ENCODE measurements around the gene PCDH1.
A peak's percentile ranks its signal among the peaks of the same experiment; 100 is the strongest.

The PCDH1 gene

GRCh38 chr5:141815051-141815795 lies 63.0 kb downstream of the PCDH1 start:
- H3K9me3 ChIP-seq (ENCODE audit: control insufficient read depth in 2 of 2, low read length in 2 of 2), result no peaks in the 10 kb centered on the region
- H3K27me3 ChIP-seq (ENCODE audit: control insufficient read depth in 1 of 2, insufficient read depth in 2 of 2, low read length in 2 of 2), result peaks cover 21 to 27% of the 10 kb centered on the region in 2 donors
- no peak overlapping the region for H3K9ac ChIP-seq (ENCODE audit: low read length in 2 of 2)
- peaks cover 2% of the 10 kb centered on the region for H3K4me1 ChIP-seq (ENCODE audit: control insufficient read depth, insufficient read depth, low read length)
- H3K27ac ChIP-seq (ENCODE audit: low read length), result no peak overlapping the region
- H3K36me3 ChIP-seq (ENCODE audit: control insufficient read depth in 2 of 2, insufficient read depth in 2 of 2, low read length in 2 of 2), result no peaks in the 10 kb centered on the region
- H3K4me3 ChIP-seq (ENCODE audit: low read length in 2 of 2), result no peak overlapping the region

GRCh38 chr5:141814064-141814964 lies 63.9 kb downstream of the PCDH1 start:
- Histone ChIP-seq H3K27me3 (ENCODE audit: control insufficient read depth in 1 of 2, insufficient read depth in 2 of 2, low read length in 2 of 2) (peaks cover 23 to 24% of the 10 kb centered on the region in 2 donors), H3K9me3 (ENCODE audit: control insufficient read depth in 2 of 2, low read length in 2 of 2) (no peaks in the 10 kb centered on the region), H3K36me3 (ENCODE audit: control insufficient read depth in 2 of 2, insufficient read depth in 2 of 2, low read length in 2 of 2) (no peaks in the 10 kb centered on the region), H3K4me3 (ENCODE audit: low read length in 2 of 2) (no peak overlapping the region), H3K27ac (ENCODE audit: low read length) (no peak overlapping the region), H3K4me1 (ENCODE audit: control insufficient read depth, insufficient read depth, low read length) (peaks cover 2% of the 10 kb centered on the region), H3K9ac (ENCODE audit: low read length in 2 of 2) (no peak overlapping the region)

DNA sequence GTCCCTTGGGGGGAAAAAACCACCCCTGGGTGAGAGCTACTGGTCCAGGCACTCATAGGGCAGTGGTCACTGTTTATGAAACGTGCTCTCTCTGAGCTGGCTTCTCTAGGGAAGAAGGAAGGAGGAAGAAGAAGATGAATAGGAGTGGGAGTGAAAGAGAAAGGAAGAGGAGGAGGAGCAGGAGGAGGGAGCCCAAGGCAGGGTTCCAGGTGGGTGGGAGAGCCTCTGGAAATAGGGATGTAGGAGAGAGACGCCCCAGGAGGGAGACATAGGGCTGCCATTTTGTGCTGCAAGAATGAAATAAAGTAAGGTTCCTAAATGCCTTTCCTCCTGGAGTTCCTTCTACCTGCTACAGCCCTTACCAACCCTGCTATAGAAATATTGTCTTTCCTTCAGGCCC lies 65.7 kb downstream of the PCDH1 start:
- Histone ChIP-seq H3K9me3 (ENCODE audit: control insufficient read depth in 2 of 2, low read length in 2 of 2) (no peaks in the 10 kb centered on the region), H3K9ac (ENCODE audit: low read length in 2 of 2) (no peak overlapping the region), H3K36me3 (ENCODE audit: control insufficient read depth in 2 of 2, insufficient read depth in 2 of 2, low read length in 2 of 2) (no peaks in the 10 kb centered on the region), H3K27me3 (ENCODE audit: control insufficient read depth in 1 of 2, insufficient read depth in 2 of 2, low read length in 2 of 2) (peaks cover 25 to 31% of the 10 kb centered on the region in 2 donors), H3K27ac (ENCODE audit: low read length) (no peak overlapping the region), H3K4me3 (ENCODE audit: low read length in 2 of 2) (no peak overlapping the region), H3K4me1 (ENCODE audit: control insufficient read depth, insufficient read depth, low read length) (peaks cover 2% of the 10 kb centered on the region)

DNA sequence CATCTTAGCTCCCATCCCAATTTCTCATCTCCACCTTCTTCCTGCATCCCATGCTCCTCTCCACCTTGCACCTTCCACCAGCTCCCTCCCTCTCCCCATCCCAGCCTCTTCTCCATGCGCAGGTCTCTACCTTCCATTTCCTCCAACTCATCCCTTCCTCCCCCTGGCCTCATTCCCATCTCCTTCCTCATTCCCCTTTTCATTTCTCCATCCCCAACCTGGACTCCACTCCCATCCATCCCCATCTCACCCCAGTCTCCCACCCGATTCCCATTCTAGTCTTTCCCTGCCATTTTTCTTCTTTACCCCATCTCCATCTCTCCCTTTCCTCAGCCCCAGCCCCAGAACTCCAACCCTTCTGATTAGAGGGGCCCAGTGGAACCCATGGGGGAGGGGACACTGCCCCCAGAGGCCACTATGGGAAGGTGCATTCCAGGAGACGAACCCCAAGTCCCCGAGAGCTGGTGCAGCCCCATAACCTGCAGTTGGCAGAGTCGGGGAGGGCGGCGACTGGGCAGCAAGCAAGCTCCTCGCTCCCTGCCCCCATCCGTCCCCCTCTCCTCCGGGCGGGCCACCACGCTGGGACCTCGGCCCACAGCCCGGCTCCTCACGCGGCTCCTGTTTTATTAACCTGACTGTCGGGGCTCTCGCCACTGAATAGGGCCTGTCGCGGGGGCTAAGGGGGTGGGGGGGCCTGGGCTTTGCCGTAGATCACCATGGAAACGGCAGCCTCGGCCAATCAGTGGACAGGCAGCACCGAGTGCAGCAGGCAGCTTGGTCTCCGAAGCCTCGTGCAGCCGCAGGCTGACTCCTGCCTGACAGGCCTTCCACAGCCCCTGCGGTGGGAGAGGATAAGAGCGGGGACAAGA lies 66.7 kb downstream of the PCDH1 start:
- peaks cover 25 to 31% of the 10 kb centered on the region in 2 donors for H3K27me3 ChIP-seq (ENCODE audit: control insufficient read depth in 1 of 2, insufficient read depth in 2 of 2, low read length in 2 of 2)
- peaks cover 4% of the 10 kb centered on the region for H3K4me1 ChIP-seq (ENCODE audit: control insufficient read depth, insufficient read depth, low read length)
- H3K9ac ChIP-seq (ENCODE audit: low read length in 2 of 2), result no peak overlapping the region
- no peaks in the 10 kb centered on the region for H3K9me3 ChIP-seq (ENCODE audit: control insufficient read depth in 2 of 2, low read length in 2 of 2)
- H3K4me3 ChIP-seq (ENCODE audit: low read length in 2 of 2), result peak overlapping the region in 1 of 2 donors; percentile 8
- no peak overlapping the region for H3K27ac ChIP-seq (ENCODE audit: low read length)
- no peaks in the 10 kb centered on the region for H3K36me3 ChIP-seq (ENCODE audit: control insufficient read depth in 2 of 2, insufficient read depth in 2 of 2, low read length in 2 of 2)

DNA sequence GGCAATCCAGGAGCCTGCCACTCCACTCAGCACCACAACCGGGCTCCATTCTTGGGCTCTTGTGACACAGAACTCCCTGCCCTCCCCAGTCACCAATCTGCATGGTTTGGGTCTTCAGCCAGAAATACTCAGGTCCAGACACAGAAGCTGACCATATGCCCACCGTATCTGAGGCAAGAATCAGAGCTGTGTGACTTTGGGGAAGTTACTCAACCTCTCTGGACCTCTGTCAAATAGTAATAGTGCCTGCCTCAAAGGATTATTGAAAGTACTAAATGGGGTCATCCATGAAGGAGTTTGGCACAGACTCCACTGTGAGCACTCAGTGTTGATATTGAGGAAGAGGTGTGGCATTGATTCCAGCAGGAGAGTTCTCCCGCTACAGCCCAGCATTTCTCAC lies 67.5 kb downstream of the PCDH1 start:
- Histone ChIP-seq H3K4me3 (ENCODE audit: low read length in 2 of 2) (no peak overlapping the region), H3K27me3 (ENCODE audit: control insufficient read depth in 1 of 2, insufficient read depth in 2 of 2, low read length in 2 of 2) (peaks cover 26 to 35% of the 10 kb centered on the region in 2 donors), H3K36me3 (ENCODE audit: control insufficient read depth in 2 of 2, insufficient read depth in 2 of 2, low read length in 2 of 2) (no peaks in the 10 kb centered on the region), H3K27ac (ENCODE audit: low read length) (no peak overlapping the region), H3K9ac (ENCODE audit: low read length in 2 of 2) (no peak overlapping the region), H3K4me1 (ENCODE audit: control insufficient read depth, insufficient read depth, low read length) (peaks cover 4% of the 10 kb centered on the region), H3K9me3 (ENCODE audit: control insufficient read depth in 2 of 2, low read length in 2 of 2) (no peaks in the 10 kb centered on the region)

- H3K4me3 ChIP-seq (ENCODE audit: low read length in 2 of 2), result no peak overlapping the region
- peaks cover 31 to 34% of the 10 kb centered on the region in 2 donors for H3K27me3 ChIP-seq (ENCODE audit: control insufficient read depth in 1 of 2, insufficient read depth in 2 of 2, low read length in 2 of 2)
- no peaks in the 10 kb centered on the region for H3K9me3 ChIP-seq (ENCODE audit: control insufficient read depth in 2 of 2, low read length in 2 of 2)
- no peaks in the 10 kb centered on the region for H3K36me3 ChIP-seq (ENCODE audit: control insufficient read depth in 2 of 2, insufficient read depth in 2 of 2, low read length in 2 of 2)
- H3K4me1 ChIP-seq (ENCODE audit: control insufficient read depth, insufficient read depth, low read length), result peaks cover 5% of the 10 kb centered on the region
- H3K27ac ChIP-seq (ENCODE audit: low read length), result no peak overlapping the region
- H3K9ac ChIP-seq (ENCODE audit: low read length in 2 of 2), result no peak overlapping the region
Measured at GRCh38 chr5:141809380-141810096, 68.7 kb downstream of the PCDH1 start.

DNA sequence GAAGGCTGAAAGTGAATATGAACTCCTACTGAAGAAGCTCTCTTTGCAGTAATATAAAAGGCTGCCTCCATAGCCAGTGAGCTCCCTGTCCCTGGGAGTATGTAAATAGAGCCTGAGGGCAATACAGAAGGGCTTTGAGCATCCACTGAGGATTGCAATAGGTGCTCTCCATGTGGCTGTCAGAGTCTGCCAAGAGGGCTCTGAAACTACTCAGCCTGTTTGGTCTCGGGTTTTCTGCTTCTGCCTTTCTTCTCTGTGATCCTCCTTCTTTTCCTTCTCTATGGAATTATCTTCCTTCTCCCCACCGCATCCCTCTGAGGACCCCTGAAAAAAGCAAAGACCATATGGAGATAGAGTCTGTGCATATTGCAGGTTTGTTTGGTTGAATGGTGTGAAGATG lies 69.4 kb downstream of the PCDH1 start:
- Histone ChIP-seq H3K4me1 (ENCODE audit: control insufficient read depth, insufficient read depth, low read length) (peaks cover 5% of the 10 kb centered on the region), H3K36me3 (ENCODE audit: control insufficient read depth in 2 of 2, insufficient read depth in 2 of 2, low read length in 2 of 2) (no peaks in the 10 kb centered on the region), H3K4me3 (ENCODE audit: low read length in 2 of 2) (no peak overlapping the region), H3K9ac (ENCODE audit: low read length in 2 of 2) (no peak overlapping the region), H3K27me3 (ENCODE audit: control insufficient read depth in 1 of 2, insufficient read depth in 2 of 2, low read length in 2 of 2) (peaks cover 32 to 33% of the 10 kb centered on the region in 2 donors), H3K27ac (ENCODE audit: low read length) (no peak overlapping the region), H3K9me3 (ENCODE audit: control insufficient read depth in 2 of 2, low read length in 2 of 2) (no peaks in the 10 kb centered on the region)

- H3K27ac ChIP-seq (ENCODE audit: low read length), result no peak overlapping the region
- peaks cover 5% of the 10 kb centered on the region for H3K4me1 ChIP-seq (ENCODE audit: control insufficient read depth, insufficient read depth, low read length)
- no peaks in the 10 kb centered on the region for H3K9me3 ChIP-seq (ENCODE audit: control insufficient read depth in 2 of 2, low read length in 2 of 2)
- no peaks in the 10 kb centered on the region for H3K36me3 ChIP-seq (ENCODE audit: control insufficient read depth in 2 of 2, insufficient read depth in 2 of 2, low read length in 2 of 2)
- H3K4me3 ChIP-seq (ENCODE audit: low read length in 2 of 2), result no peak overlapping the region
- H3K9ac ChIP-seq (ENCODE audit: low read length in 2 of 2), result no peak overlapping the region
- H3K27me3 ChIP-seq (ENCODE audit: control insufficient read depth in 1 of 2, insufficient read depth in 2 of 2, low read length in 2 of 2), result peaks cover 35 to 42% of the 10 kb centered on the region in 2 donors
Measured at GRCh38 chr5:141807732-141808131, 70.5 kb downstream of the PCDH1 start.

- Histone ChIP-seq H3K27ac (ENCODE audit: low read length) (no peak overlapping the region), H3K9ac (ENCODE audit: low read length in 2 of 2) (no peak overlapping the region), H3K27me3 (ENCODE audit: control insufficient read depth in 1 of 2, insufficient read depth in 2 of 2, low read length in 2 of 2) (peaks cover 33 to 43% of the 10 kb centered on the region in 2 donors), H3K36me3 (ENCODE audit: control insufficient read depth in 2 of 2, insufficient read depth in 2 of 2, low read length in 2 of 2) (no peaks in the 10 kb centered on the region), H3K9me3 (ENCODE audit: control insufficient read depth in 2 of 2, low read length in 2 of 2) (no peaks in the 10 kb centered on the region), H3K4me3 (ENCODE audit: low read length in 2 of 2) (no peak overlapping the region), H3K4me1 (ENCODE audit: control insufficient read depth, insufficient read depth, low read length) (peaks cover 5% of the 10 kb centered on the region)
Measured at GRCh38 chr5:141807329-141807728, 70.9 kb downstream of the PCDH1 start.

DNA sequence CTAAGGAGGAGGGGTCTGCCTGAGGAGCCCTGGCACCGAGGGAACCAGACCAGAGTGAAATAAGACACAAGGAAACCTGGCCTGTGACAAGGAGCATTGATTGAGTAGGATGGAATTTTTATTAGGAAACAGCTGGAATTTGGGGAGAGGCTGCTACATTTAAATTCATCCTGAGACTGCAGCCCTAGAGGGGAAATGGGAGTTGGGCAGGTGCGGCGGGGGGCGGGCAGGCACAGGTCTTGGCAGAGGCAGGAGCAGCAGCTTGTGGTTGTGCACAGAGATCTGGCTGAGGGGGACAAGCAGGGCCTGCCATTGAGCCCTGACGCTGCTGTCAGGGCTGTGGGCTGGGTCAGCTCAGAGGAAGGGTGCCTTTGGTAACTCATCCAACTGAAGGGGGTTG lies 71.6 kb downstream of the PCDH1 start:
- Histone ChIP-seq H3K4me3 (ENCODE audit: low read length in 2 of 2) (no peak overlapping the region), H3K27ac (ENCODE audit: low read length) (no peak overlapping the region), H3K27me3 (ENCODE audit: control insufficient read depth in 1 of 2, insufficient read depth in 2 of 2, low read length in 2 of 2) (peaks cover 30 to 38% of the 10 kb centered on the region in 2 donors), H3K36me3 (ENCODE audit: control insufficient read depth in 2 of 2, insufficient read depth in 2 of 2, low read length in 2 of 2) (no peaks in the 10 kb centered on the region), H3K9me3 (ENCODE audit: control insufficient read depth in 2 of 2, low read length in 2 of 2) (no peaks in the 10 kb centered on the region), H3K9ac (ENCODE audit: low read length in 2 of 2) (no peak overlapping the region), H3K4me1 (ENCODE audit: control insufficient read depth, insufficient read depth, low read length) (peaks cover 5% of the 10 kb centered on the region)
